ENCODE measurements around the gene TBRG4. TPM values are rescaled to one million over a fixed set of nuclear protein-coding genes. Genes with fewer than 3 reads are reported as not detected.

TBRG4 gene
- total RNA-seq, 6 donors from 2014 or later: 24.2 to 92.2 (median 54.6) TPM

GRCh38 chr7:45153233-45153632, 41.7 kb upstream of the TBRG4 start:
- no peak for ATAC-seq (ENCODE audit: low FRiP score in 2 of 2)
- 46 to 57% methylated on average over 2 to 3 of the region's 3 CpGs for WGBS, 2 donors
- Histone ChIP-seq H3K4me3 (no peak overlapping the region), H3K27ac (no peak overlapping the region), H3K9me3 (no peaks in the 10 kb centered on the region), H3K4me1 (peaks cover 0 to 13% (median 7%) of the 10 kb centered on the region in 4 donors), H3K36me3 (no peaks in the 10 kb centered on the region), H3K27me3 (peaks cover 0 to 8% (median 3%) of the 10 kb centered on the region in 4 donors)
- no peak for DNase-seq
- no peak for TF ChIP-seq POLR2A (IDR thresholded peaks at IDR 0.05)
- TF ChIP-seq CTCF (IDR thresholded peaks at IDR 0.05): no peak
- no peak for TF ChIP-seq EP300 (IDR thresholded peaks at IDR 0.05)
- no peak for TF ChIP-seq POLR2AphosphoS5 (IDR thresholded peaks at IDR 0.05)

GRCh38 chr7:45151967-45152366, 40.5 kb upstream of the TBRG4 start:
- no peak for ATAC-seq (ENCODE audit: low FRiP score in 2 of 2)
- 66 to 96% methylated on average over 3 of the region's 3 CpGs for WGBS, 2 donors

GRCh38 chr7:45151131-45151684, 39.7 kb upstream of the TBRG4 start:
- Histone ChIP-seq H3K9me3 (no peaks in the 10 kb centered on the region), H3K4me3 (no peak overlapping the region), H3K27me3 (no peaks in the 10 kb centered on the region), H3K27ac (no peak overlapping the region), H3K36me3 (no peaks in the 10 kb centered on the region), H3K4me1 (peaks cover 0 to 4% (median 2%) of the 10 kb centered on the region in 4 donors)
- no peak for ATAC-seq (ENCODE audit: low FRiP score in 2 of 2)
- no peak for TF ChIP-seq POLR2AphosphoS5 (IDR thresholded peaks at IDR 0.05)
- TF ChIP-seq CTCF (IDR thresholded peaks at IDR 0.05): no peak
- TF ChIP-seq POLR2A (IDR thresholded peaks at IDR 0.05): no peak
- TF ChIP-seq EP300 (IDR thresholded peaks at IDR 0.05): no peak
- WGBS, 2 donors: 71 to 78% methylated on average over 8 to 9 of the region's 9 CpGs
- DNase-seq: no peak

More at GRCh38 chr7:45151967-45152366, 40.5 kb upstream of the TBRG4 start:
- Histone ChIP-seq H3K9me3 (no peaks in the 10 kb centered on the region), H3K27me3 (no peaks in the 10 kb centered on the region), H3K4me1 (peaks cover 0 to 4% (median 2%) of the 10 kb centered on the region in 4 donors), H3K36me3 (no peaks in the 10 kb centered on the region), H3K4me3 (no peak overlapping the region), H3K27ac (no peak overlapping the region)
- no peak for DNase-seq
- TF ChIP-seq EP300 (IDR thresholded peaks at IDR 0.05) (no peak), POLR2A (IDR thresholded peaks at IDR 0.05) (no peak), CTCF (IDR thresholded peaks at IDR 0.05) (no peak), POLR2AphosphoS5 (IDR thresholded peaks at IDR 0.05) (no peak)

GRCh38 chr7:45150199-45150598, 38.7 kb upstream of the TBRG4 start:
- Histone ChIP-seq H3K36me3 (no peaks in the 10 kb centered on the region), H3K27me3 (no peaks in the 10 kb centered on the region), H3K4me1 (peaks cover 0 to 4% (median 2%) of the 10 kb centered on the region in 4 donors), H3K9me3 (no peaks in the 10 kb centered on the region), H3K27ac (no peak overlapping the region), H3K4me3 (no peak overlapping the region)
- TF ChIP-seq CTCF (IDR thresholded peaks at IDR 0.05) (no peak), POLR2AphosphoS5 (IDR thresholded peaks at IDR 0.05) (no peak)
- ATAC-seq (ENCODE audit: low FRiP score in 2 of 2) (no peak), DNase-seq (no peak)
- WGBS, 2 donors: 85 to 91% methylated on average over 11 of the region's 11 CpGs

- DNase-seq: no peak
- Histone ChIP-seq H3K27ac (no peak overlapping the region), H3K4me1 (peaks cover 0 to 2% (median under 1%) of the 10 kb centered on the region in 4 donors), H3K27me3 (no peaks in the 10 kb centered on the region), H3K9me3 (no peaks in the 10 kb centered on the region), H3K4me3 (no peak overlapping the region), H3K36me3 (no peaks in the 10 kb centered on the region)
- ATAC-seq (ENCODE audit: low FRiP score in 2 of 2): no peak
- no peak for TF ChIP-seq POLR2AphosphoS5 (IDR thresholded peaks at IDR 0.05)
- TF ChIP-seq EP300 (IDR thresholded peaks at IDR 0.05): no peak
- TF ChIP-seq POLR2A (IDR thresholded peaks at IDR 0.05): no peak
- TF ChIP-seq CTCF (IDR thresholded peaks at IDR 0.05): no peak
- WGBS, 2 donors: 72 to 92% methylated on average over 4 to 5 of the region's 5 CpGs
Measured at GRCh38 chr7:45149606-45150005, 38.1 kb upstream of the TBRG4 start.
